GM06990 (cell line): ENCODE data around the gene ITGB1BP1.

Experiments
- DNase-seq: peaks from one replicate; pipeline ENCODE4 v3.0.0-alpha.2; 2011; ENCODE audit not compliant: insufficient read length; ENCODE audit errors: extremely low read depth
- H3K27me3 ChIP-seq: replicated peaks from 2 replicates; pipeline ENCODE4 v1.6.0; 2011; ENCODE audit warnings: low read length; ENCODE audit not compliant: control insufficient read depth, insufficient read depth
- H3K36me3 ChIP-seq: 2 replicates; pipeline ENCODE4 v1.5.1; 2011; ENCODE audit warnings: low read length; ENCODE audit not compliant: control insufficient read depth, insufficient read depth
- H3K4me3 ChIP-seq: replicated peaks from 2 replicates; pipeline ENCODE4 v1.5.1; 2011; ENCODE audit warnings: low read depth, mild to moderate bottlenecking, control low read depth, low read length
- TF ChIP-seq, protein P1 (sequence below): IDR thresholded peaks from 2 replicates; pipeline ENCODE4 v1.5.1; 2011; ENCODE audit warnings: low read length, control low read depth, mild to moderate bottlenecking, inconsistent platforms; ENCODE audit not compliant: insufficient read depth, poor library complexity, severe bottlenecking

The ITGB1BP1 gene

DNA sequence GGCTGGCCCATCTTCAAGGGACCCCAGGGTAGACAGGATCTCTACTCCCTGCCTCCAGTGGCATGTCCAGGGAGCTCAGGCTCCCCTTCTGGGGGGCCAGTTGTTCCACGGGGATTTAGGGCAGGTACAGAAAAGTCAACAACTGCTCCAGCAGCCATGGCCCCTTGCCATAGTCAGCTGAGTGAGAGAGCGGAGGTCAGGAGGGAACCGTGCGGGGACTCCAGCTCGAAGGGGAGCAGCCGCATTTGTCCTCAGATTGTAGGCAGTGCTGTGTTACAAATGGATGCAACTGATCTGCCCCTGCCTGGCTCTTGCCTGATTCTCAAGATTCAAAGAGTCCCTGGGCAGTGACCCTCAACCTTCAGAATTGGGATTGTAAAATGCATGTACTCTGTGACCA lies 49.9 kb downstream of the ITGB1BP1 start:
- Histone ChIP-seq H3K36me3 (no peaks in the 10 kb centered on the region), H3K4me3 (no peak overlapping the region), H3K27me3 (no peaks in the 10 kb centered on the region)
- TF ChIP-seq, protein P1, sequence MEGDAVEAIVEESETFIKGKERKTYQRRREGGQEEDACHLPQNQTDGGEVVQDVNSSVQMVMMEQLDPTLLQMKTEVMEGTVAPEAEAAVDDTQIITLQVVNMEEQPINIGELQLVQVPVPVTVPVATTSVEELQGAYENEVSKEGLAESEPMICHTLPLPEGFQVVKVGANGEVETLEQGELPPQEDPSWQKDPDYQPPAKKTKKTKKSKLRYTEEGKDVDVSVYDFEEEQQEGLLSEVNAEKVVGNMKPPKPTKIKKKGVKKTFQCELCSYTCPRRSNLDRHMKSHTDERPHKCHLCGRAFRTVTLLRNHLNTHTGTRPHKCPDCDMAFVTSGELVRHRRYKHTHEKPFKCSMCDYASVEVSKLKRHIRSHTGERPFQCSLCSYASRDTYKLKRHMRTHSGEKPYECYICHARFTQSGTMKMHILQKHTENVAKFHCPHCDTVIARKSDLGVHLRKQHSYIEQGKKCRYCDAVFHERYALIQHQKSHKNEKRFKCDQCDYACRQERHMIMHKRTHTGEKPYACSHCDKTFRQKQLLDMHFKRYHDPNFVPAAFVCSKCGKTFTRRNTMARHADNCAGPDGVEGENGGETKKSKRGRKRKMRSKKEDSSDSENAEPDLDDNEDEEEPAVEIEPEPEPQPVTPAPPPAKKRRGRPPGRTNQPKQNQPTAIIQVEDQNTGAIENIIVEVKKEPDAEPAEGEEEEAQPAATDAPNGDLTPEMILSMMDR = no peak
- DNase-seq = no peak

DNA sequence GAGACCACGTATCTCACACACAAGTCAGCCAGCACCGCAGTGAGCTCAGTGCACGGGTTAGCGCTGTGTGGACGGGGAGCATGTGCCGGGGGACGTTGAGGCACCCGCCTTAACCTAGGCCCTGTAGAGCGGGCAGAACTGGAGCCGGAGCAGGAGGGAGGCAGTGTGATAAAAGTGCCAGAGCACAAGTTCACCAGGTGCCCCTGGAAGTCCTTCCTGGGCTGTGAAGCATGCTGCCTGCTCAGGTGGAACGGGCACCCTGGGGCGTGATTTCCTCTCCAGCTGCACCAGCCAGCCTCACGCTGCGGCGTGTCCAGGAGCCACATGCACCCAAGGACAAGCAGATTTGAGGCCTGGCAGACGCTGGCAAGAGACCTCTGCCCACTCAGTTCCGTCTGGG lies 50.3 kb downstream of the ITGB1BP1 start:
- H3K36me3 ChIP-seq = no peaks in the 10 kb centered on the region
- no peak for DNase-seq
- TF ChIP-seq, protein P1 = no peak

GRCh38 chr2:9370746-9371145 lies 52.6 kb downstream of the ITGB1BP1 start:
- no peak overlapping the region for H3K4me3 ChIP-seq
- no peaks in the 10 kb centered on the region for H3K36me3 ChIP-seq
- DNase-seq = no peak
- TF ChIP-seq, protein P1 = no peak
- no peaks in the 10 kb centered on the region; the same call in 1 of the 2 replicates for H3K27me3 ChIP-seq

More for the DNA sequence above, 50.3 kb downstream of the ITGB1BP1 start:
- H3K27me3 ChIP-seq = no peaks in the 10 kb centered on the region
- no peak overlapping the region for H3K4me3 ChIP-seq

- TF ChIP-seq, protein P1 = no peak
- no peak for DNase-seq
- no peaks in the 10 kb centered on the region for H3K36me3 ChIP-seq
Observed at GRCh38 chr2:9366026-9366425, 57.3 kb downstream of the ITGB1BP1 start.

DNA sequence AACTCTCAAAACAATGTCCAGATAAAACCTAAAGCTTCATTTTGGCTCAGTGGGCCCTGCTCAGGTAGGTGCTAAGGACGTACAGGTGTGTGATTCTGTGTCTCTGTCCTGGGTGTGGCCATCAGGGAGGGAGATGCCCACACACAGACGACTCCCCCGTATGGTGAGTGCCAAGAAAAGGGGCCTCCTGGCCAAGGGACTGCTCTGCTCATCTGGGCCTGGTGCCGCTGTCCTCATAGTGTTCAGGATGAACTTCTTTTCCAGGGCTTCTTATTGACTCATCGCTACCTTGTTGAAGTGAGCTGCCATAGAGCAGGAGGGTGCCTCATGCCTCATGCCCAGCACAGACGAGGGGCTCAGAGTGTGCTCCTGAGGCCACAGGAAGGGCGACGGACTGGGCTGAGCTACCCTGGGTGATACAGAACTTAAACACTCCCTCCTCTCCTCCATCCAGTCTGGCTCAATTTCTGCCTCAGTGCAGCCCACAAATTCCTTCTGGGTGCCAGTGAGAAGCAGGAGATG lies 57.8 kb downstream of the ITGB1BP1 start:
- no peak for DNase-seq
- H3K4me3 ChIP-seq = no peak overlapping the region
- TF ChIP-seq, protein P1 = no peak
- no peaks in the 10 kb centered on the region; the same call in 1 of the 2 replicates for H3K27me3 ChIP-seq
- no peaks in the 10 kb centered on the region for H3K36me3 ChIP-seq

More at GRCh38 chr2:9366026-9366425, 57.3 kb downstream of the ITGB1BP1 start:
- H3K27me3 ChIP-seq = no peaks in the 10 kb centered on the region; the same call in 1 of the 2 replicates
- no peak overlapping the region for H3K4me3 ChIP-seq
